Measurements from ENCODE around the gene TRIM15.
"Not testable (repeated sequence)": the region's sequence is repeated elsewhere in the genome, so short reads cannot be mapped to it uniquely, and the experiment has no call there.

TRIM15 gene

DNA sequence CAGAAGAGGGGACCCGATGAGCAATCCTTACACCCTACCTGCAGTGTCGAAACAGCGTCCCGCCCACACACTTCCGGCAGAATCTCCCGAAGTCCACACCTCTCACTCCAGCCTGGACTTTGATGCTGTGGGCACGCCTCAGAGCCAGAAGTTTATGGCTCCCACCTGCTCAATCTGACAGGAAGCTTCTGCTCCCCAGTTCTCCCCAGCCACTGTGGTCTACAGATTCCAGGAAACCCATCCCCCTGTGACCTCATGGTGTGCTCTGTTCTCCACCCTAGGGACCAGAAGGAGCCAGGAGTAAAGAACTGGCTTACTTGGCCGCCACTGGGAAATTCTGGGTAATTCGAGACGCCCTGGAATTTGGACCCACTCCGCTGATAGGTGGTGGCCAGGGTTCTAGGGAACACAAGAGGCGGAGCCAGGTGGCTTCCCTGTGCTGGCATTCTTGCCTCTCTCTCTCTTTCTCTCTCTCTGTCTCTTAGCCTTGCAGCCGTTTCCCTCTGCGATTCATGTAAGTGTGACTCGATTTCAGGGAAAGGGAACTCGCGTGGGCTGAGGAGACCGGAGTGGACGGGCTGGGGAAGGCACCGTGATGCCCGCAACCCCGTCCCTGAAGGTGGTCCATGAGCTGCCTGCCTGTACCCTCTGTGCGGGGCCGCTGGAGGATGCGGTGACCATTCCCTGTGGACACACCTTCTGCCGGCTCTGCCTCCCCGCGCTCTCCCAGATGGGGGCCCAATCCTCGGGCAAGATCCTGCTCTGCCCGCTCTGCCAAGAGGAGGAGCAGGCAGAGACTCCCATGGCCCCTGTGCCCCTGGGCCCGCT is at the start of gene TRIM15:
Gene TRIM15 (plus strand): TSS at position 457 of the 828 bp plus-strand sequence. CDS start 139 bp downstream, at position 596.
- DNase-seq (ENCODE audit: low read depth in 2 of 2) = peak in 1 of 2 donors; percentile 24

DNA sequence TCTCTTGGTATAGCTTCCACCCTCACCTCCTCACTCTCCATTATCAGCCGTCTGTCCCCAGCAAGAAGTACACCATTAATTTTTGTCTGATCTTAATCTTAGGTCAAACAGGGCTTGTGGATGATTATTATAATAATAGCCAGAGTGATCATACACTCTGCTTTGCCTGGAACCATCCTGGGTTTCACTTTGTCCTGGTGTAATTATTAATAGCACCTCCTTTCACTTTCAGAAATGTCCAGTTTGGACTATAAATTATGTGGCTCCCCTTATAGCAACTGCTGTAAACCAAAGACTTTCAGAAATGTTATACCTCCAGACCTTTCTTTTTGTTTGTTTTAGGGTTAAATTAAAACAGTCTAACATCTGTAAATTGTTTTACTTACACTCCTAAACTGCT is 49.5 kb upstream of the TRIM15 start:
- no peak for DNase-seq (ENCODE audit: low read depth in 2 of 2)

DNA sequence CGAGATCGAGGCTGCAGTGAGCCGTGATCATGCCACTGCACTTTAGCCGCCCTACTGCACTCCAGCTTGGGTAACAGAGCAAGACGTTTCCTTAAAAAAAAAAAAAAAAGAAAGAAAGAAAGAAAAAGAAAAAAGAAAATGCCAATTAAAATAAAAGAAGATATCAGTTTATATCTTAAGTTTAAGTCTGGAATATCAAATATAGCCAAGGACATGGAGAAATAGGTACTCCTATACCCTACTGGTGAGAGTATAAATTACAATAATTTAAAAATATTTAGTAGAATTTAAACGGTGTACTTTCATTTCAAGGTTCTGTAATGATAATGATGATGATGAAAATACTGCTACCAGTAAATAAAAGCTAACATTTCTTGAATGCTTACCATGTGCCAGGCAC is 46.6 kb upstream of the TRIM15 start:
- DNase-seq (ENCODE audit: low read depth in 2 of 2) = no peak

DNA sequence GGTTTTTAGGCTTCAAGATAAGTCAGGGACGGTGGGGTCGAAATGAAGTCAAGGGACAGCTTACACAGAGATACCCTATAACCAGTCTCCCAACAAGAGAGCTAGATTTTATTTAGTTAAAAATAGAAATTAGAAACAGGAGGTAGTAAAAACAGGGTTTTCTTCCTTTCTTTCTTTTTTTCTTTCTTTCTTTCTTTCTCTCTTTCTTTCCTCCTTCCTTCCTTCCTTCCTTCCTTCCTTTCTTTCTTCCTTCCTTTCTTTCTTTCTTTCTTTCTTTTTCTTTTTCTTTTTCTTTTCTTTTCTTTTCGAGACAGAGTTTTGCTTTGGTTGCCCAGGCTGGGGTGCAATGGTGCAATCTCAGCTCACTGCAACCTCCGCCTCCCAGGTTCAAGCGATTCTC is 44.7 kb upstream of the TRIM15 start:
- DNase-seq (ENCODE audit: low read depth in 2 of 2) = not testable (repeated sequence)

DNA sequence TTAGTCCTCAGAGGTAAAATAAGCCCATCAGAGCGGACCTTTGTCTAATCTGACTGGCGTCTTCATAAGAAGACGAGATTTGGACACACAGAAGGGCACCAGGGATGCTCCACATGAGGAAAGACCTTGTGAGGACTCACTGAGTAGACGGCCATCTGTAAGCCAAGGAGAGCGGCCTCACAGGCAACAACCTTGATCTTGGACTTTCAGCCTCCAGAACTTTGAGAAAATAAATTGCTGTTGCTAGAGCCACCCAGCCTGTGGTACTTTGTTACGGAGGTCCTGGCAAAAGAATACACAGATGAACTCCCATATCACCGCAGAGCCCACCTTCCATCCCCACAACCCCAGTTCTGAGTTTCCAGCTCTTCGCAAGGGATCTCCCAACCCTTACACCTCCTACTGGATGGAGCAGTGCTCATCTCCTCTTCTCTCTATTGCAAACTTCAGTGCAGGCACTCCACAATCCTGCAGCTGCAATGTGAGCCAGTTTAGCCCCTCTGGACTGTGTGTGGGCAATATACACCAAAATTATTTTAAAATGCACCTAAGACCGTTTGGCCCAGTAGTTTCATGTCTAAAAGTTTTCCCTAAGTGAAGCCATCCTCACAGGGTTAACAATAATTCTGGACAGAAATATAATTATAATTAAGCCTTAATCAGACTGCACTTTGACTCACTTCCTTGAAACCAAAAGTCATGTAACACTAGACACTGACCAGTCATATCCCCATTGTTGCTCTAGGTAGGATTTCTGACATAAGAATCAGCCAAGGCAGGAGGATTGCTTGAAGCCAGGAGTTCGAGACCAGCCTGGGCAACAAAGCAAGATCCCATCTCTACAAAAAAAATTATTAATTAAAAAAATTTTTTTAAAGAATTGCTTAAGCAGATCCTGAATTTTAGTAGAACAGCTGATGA is 41.6 kb upstream of the TRIM15 start:
- DNase-seq (ENCODE audit: low read depth in 2 of 2) = no peak

DNA sequence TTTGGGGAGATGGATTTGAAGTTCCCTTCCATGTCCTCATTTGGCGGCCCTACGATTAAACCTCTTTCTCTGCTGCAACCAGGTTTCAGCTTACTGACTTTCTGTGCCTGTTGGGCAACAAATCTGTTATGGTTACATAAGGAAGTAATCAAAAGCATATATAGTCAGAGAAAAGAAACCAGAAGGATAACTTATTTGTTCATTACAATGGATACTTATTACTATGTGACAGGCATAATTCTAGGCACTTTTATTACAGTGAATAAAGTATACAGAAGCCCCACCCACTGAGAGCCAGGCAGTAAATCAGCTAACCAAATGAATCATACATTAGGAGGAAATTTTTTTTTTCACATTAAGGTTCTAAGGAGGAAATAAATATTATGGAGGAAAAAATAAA is 40.8 kb upstream of the TRIM15 start:
- no peak for DNase-seq (ENCODE audit: low read depth in 2 of 2)

DNA sequence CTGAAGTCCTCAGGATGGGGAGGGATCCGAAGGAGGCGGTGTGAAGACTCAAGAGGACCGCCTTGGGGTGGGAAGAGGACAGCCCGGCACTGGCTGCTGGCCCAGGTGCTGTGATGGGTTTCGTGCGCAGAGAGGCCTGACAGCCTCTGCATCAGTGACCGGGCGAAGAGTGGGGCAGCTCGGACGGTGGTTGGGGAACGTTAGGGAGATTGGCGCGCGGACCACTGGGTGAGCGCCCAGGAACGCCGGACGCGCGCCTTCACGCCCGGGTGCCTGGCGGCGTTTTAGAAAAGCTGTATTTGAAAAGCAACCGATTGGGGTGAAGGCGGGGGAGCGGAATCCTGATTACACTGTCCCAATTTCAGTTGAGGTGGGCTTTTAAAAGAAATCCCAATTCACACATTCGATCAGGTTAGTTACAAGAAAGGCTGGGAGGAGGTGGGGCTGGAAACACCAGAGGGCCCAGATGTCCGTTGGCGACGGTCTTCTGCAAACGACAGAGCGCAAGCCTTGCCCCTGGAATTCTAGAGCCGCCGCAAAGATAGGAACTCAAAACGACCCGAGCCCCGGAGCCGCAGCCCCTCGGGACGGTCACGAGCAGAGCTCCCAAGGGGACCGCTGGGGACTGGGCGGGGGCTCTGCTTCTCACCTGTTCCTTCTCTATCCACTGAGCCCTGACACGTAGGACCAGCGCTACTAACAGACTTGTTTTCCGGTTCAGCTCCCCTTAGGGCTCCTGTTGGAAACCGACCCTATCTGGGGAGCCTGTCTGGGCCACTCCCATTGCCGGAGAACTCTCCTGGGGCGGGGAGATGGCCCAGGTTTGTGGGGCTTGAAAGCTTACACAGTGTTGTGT is 35.9 kb upstream of the TRIM15 start:
- no peak for DNase-seq (ENCODE audit: low read depth in 2 of 2)

DNA sequence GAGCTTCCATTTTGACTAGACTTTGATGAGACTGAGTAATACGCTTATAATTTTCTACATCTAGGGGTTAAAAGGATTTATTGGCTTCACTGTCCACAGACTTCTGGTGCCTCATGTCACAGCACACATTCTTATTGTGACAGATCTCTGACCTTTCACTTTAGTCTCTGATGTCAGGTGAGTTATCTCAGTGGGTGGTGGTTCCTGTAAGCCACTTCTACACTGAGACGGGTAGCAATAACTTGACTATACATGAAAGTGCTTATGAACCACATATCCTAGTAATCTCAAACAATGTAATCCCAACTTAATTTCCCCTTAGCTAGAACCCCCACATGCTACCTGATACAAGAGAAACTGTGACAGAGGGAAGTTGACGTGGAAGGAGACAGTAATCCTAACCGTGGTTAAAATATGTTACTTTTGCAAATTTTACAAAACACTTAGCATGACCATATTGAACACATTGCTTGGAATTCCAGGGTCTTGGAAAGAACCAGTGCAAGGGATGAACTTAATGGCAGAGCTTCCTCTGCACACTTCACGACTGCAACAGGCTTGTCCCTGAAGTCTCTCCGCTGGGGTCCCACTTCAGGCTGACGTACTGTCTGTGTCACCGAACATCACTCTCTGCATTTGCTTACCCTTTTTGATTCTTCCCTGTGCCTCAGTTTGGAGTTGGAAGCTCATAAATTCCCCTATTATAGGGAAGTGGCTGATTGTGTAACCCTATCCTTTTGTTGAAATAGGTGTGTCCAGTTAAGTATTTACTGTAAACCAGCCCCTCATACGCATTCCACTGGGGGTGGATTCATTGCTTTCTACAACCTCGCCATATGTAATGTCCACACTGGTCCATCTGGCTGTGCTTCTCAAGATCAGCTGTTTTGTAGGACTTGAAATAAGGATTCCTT is 33.8 kb upstream of the TRIM15 start:
- no peak for DNase-seq (ENCODE audit: low read depth in 2 of 2)

DNA sequence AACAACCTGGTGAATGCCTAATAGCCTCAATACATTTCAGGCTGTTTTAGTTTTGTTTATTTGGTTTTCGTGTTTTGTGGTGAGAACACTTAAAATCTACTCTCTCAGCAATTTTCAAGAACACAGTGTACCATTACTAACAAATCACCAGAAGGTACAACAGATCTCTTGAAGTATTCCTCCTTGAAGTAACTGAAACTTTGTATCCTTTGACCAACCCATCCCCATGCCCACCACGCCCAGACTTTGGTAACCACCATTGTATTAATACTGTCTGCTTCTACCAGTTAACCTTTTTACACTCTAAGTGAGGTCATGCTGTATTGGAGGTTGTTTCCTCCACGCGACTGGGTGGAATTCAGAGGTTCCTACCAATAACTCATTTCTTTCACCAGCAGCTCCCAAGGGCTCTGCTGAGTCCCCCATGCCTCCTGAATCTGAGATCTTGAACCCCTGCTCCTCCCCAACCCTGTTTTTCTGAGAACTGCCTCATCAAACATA is 33.1 kb upstream of the TRIM15 start:
- DNase-seq (ENCODE audit: low read depth in 2 of 2) = no peak

DNA sequence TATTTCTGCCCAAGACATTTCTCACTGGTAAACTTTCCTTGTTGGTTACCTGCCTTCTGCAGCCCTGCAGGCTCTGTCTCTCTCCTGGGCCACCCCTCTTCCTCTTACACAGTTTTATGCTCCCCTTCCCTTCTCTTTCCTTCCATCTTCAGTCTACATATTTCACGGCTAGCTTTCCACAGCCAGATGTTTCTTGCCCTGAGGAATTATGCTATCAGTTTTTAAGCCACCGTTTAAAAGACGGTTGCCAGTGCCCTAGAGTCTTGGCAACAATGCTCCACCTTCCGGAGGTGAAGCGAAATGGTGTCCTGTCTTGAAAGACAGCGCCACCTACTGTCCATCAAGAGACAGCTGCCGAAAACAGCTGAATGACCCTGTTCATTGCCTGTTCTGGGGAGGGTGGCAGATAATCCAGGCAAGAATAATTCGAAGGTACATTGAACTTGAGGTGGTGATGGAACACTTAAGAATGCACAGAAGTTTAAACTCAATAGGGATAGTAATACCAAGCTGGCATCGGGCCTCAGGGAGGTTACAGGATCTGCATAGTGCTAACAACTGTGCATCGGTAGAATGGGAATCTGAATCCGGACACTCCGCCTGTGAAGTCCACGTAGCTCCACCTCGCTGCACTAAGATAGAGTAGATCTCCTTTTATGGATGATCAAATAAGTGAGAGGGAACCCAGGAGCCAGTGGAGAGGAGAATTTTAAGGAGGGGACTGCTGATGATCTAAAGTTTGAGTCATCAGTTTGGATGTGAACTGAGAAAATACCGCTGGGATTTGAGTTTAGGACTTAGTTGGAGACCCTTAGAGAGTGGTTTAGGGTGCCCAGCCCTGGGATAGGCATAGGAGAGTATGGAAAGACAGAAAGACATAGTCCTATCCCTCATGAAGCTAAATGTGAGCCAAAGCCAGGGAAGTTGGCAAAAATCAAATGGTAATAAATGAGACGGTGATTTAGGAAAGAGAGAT is 32.2 kb upstream of the TRIM15 start:
- peak; percentile 33 to 41 for DNase-seq (ENCODE audit: low read depth in 2 of 2)

DNA sequence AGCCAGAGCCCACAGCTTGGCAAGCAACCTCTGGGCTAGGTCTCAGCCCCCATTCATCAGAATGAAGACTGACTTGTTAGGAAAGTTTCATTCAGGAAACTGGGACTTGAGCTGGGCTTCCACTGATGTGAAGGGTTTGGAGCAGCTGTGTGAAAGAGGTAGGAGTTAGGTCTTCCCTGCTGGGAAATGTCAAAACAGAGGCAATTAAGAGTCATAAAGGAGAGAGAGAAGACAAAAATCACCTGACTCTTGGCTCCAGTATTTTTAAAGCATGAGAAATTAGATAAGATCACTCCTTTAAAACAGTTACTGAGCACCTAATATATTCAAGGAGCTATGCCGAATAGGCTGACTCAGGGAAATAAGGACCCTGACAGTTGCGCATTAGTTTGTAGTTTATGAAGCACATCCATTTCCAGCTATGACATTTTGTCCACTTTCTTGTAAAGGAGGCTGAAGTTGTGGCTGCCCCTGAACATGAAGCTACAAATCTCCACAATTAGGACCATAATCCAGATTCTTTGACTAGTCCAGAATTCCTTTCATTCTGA is 31.3 kb upstream of the TRIM15 start:
- DNase-seq (ENCODE audit: low read depth in 2 of 2) = no peak

DNA sequence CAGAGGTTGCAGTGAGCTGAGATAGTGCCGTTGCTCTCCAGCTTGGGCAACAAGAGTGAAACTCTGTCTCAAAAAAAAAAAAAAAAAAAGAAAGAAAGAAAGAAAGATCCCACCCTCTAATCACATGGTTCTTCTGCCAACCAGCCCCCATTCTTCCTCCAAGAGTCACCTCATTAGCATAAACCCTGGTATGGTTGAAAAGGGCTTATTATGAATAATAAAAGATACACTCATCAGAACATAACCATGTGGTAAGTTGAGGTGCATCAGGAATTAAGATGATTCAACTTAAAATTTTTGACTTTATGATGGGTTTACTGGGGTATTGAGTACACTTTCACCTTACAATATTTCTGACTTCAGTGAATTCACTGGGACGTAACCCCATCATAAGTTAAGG is 28.2 kb upstream of the TRIM15 start:
- no peak for DNase-seq (ENCODE audit: low read depth in 2 of 2)

DNA sequence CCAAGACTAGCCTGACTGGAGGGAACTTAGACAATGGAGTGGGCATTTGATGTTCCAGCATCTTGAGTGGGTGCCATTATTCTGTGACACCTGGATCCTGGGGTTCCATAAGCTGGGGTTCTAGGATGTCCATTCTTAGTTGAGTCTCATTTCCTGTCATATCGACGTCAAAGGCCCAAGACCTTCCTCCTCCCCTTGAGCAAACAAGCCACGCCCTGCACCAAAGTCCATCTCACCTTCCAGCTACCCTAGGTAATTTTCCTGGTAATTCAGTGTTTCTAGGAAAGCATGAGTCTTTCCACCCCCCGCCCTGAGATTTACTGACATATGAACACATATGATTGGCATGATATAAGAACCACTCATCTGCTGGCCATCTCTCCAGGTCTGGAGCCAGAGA is 27.6 kb upstream of the TRIM15 start, which contains the start of gene TRIM40:
Gene TRIM40 (plus strand): TSS at position 384 of the 400 bp plus-strand sequence. CDS start 897 bp downstream, outside the sequence.
- DNase-seq (ENCODE audit: low read depth in 2 of 2) = no peak

DNA sequence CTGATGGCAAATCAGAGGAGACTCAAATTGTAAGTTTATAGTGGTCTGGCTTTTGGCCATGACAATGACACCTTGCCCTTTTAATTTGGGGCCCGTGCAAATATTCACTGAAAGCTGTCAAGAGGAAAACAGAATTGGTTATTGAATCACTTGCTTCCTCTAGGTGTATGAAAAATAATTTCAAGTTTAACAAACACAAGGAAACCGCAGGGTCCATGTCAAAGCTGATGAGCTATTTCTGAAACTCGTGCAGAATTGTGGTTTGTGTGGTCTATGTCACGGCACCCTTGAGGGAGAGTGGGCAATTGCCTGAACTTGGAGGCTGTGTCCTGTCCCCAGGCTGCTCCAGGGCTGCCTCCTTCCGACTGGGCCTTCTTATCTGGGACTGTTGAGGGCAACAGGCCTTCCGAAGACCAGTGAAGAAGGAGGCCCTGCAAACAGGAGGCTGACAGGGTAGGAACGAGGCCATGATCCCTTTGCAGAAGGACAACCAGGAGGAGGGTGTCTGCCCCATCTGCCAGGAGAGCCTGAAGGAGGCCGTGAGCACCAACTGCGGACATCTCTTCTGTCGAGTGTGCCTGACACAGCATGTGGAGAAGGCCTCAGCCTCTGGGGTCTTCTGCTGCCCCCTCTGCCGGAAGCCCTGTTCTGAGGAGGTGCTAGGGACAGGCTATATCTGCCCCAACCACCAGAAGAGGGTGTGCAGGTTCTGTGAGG is 26.6 kb upstream of the TRIM15 start:
- DNase-seq (ENCODE audit: low read depth in 2 of 2) = no peak

DNA sequence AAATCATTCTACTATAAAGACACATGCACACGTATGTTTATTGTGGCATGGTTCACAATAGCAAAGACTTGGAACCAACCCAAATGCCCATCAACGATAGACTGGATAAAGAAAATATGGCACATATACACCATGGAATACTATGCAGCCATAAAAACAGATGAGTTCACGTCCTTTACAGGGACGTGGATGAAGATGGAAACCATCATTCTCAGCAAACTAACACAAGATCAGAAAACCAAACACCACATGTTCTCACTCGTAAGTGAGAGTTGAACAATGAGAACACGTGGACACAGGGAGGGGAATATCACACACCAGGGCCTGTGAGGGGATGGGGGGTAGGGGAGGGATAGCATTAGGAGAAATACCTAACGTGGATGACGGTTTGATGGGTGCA is 23.1 kb upstream of the TRIM15 start:
- DNase-seq (ENCODE audit: low read depth in 2 of 2) = not testable (repeated sequence)

DNA sequence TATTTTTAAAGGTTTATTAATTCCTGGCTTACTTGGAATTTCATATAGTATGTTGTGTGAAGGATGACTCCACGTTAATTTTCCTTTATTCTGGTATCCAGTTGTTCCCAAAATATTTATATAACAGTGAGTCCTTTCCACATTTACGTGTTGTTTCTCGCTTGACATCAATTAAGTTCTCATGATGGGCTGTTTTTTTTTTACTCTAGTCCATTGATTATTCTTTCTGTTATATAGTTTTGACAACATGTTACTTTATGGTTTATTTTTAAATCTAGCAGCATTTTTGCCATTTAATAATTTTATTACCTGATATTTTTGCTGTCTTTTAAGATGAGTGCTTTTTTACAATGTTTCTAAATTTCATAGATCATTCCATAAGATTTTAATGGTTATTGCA is 20.7 kb upstream of the TRIM15 start:
- no peak for DNase-seq (ENCODE audit: low read depth in 2 of 2)

DNA sequence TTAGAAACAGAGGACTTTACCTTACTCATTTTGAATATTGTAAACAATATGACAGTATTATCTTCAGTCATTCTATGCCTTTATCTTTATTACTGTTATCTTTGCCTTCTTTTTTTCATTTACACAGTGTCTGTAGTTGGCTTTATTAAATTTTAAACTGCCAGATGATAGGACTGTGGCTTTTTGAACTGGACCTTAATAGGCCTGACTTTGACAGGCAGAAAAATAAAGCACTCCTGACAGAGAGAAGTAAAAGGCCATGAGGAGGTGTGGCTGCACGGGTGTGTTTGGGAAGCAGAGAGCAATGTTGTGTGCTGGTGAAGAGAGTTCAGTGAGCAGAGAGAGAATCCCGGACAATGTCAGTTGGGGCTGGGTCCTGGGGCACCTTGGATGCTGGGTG is 19.6 kb upstream of the TRIM15 start:
- no peak for DNase-seq (ENCODE audit: low read depth in 2 of 2)

DNA sequence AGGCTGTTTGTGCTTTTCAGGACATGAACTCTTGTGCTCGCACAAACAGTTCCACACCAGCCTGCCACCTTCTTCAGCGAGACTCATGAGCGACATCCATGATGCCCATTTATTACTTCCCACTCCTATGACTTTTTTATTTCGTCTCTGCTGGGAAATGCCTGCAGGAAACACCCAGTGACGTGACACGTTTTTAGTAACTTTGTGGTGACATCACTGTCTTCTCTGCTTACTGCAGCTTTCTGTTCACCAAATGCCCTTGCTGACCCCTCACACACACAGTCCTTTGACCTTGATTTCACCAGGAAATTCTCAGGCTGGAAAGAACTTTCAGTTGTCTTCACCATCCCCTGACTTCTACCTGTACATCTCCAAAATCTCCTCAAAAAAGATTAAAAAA is 18.5 kb upstream of the TRIM15 start:
- DNase-seq (ENCODE audit: low read depth in 2 of 2) = no peak

Measured in stimulated activated CD4-positive, alpha-beta T cell treated with anti-CD3 and anti-CD28 coated beads, Interleukin-1b, Interleukin-23, amount 100 ng/mL, for 1 hour (primary cell).